PC-3 (cell line): ENCODE results near the gene PPP1R2C.

Experiments used
- CTCF ChIP-seq: fragments of 300-600 bp; sonication (generic); conservative IDR thresholded peaks from 2 replicates; pipeline ENCODE4 v1.5.1; 2017; ENCODE audit warnings: antibody characterized with exemption, low read depth, mild to moderate bottlenecking, low read length
- EZH2 ChIP-seq: fragments of 300-600 bp; sonication (generic); IDR thresholded peaks from one replicate; pipeline ENCODE4 v1.6.1; 2017; ENCODE audit warnings: antibody characterized with exemption, mild to moderate bottlenecking, low read length; ENCODE audit not compliant: unreplicated experiment
- EZH2phosphoT487 ChIP-seq: fragments of 300-600 bp; sonication (generic); IDR thresholded peaks from 2 replicates; pipeline ENCODE4 v1.6.1; 2018; ENCODE audit warnings: mild to moderate bottlenecking, antibody characterized with exemption, low read length, borderline replicate concordance

- TF ChIP-seq EZH2, result no peak
- no peak for TF ChIP-seq CTCF
- TF ChIP-seq EZH2phosphoT487, result no peak
Observed at GRCh38 chrX:42735250-42735649, 42.7 kb downstream of the PPP1R2C start.
